Endothelial cell of umbilical vein (primary cell): ENCODE measurements around the gene CTSZ. TPM values are rescaled to one million over a fixed set of nuclear protein-coding genes. Genes with fewer than 3 reads are reported as not detected.

Experiments
- BruUV-seq: library from RNA; stranded (reverse); fragments of 400-500 nt; replicated peaks from 2 replicates; lab custom pipeline; 2021; lab: Mats Ljungman, UMichigan
- CTCF ChIA-PET: fragments of 300-600, 350-600 bp; sonication (Branson Sonifier 250); formaldehyde crosslinking; loops from one replicate; lab custom pipeline; 2021; ENCODE audit warnings: antibody characterized with exemption, inconsistent platforms; lab: Charles Lee
- POLR2A ChIA-PET: fragments of 300-600, 350-600 bp; sonication (Branson Sonifier 250); formaldehyde crosslinking; loops from one replicate; lab custom pipeline; 2021; ENCODE audit warnings: antibody characterized with exemption, inconsistent platforms; lab: Charles Lee
- DNase-seq: peaks from one replicate; pipeline ENCODE4 v3.0.0-alpha.2; 2011; ENCODE audit warnings: low read depth, low spot score
- FAIRE-seq: peaks from 2 replicates; lab custom pipeline; 2011; peaks lifted over from hg19 to GRCh38; lab: Jason Lieb, UNC
- H2AFZ ChIP-seq: 2 replicates; pipeline ENCODE4 v1.6.0; 2012; ENCODE audit warnings: low read depth, low read length, control low read depth, inconsistent platforms
- H3K27ac ChIP-seq: 2 replicates; pipeline ENCODE4 v1.5.1; 2011; ENCODE audit warnings: low read depth, mild to moderate bottlenecking, control low read depth, low read length, moderate library complexity; ENCODE audit not compliant: insufficient read depth
- H3K27me3 ChIP-seq, 2 experiments: 2 replicates each; pipeline versions ENCODE4 v1.6.0 to v1.6.1; 2011; ENCODE audit warnings: low read length in 2 of 2, mixed read lengths in 1 of 2; ENCODE audit not compliant: control insufficient read depth in 2 of 2, insufficient read depth in 2 of 2
- H3K36me3 ChIP-seq, 2 experiments: 2 replicates in 1 of 2; 3 replicates in 1 of 2; pipeline ENCODE4 v1.5.1; 2011; ENCODE audit warnings: low read length in 2 of 2, mild to moderate bottlenecking in 1 of 2, moderate library complexity in 1 of 2; ENCODE audit not compliant: control insufficient read depth in 2 of 2, insufficient read depth in 2 of 2; ENCODE audit errors: extremely low read depth in 1 of 2
- H3K4me1 ChIP-seq: 3 replicates; pipeline ENCODE4 v1.5.1; 2011; ENCODE audit warnings: mild to moderate bottlenecking, low read length; ENCODE audit not compliant: control insufficient read depth, insufficient read depth; ENCODE audit errors: extremely low read depth
- H3K4me2 ChIP-seq: 2 replicates; pipeline ENCODE4 v1.6.1; 2011; ENCODE audit warnings: low read length, control low read depth, mixed read lengths; ENCODE audit not compliant: insufficient read depth
- H3K4me3 ChIP-seq, 3 experiments: fragments of 200-600 bp in 1 of 3; sonication (generic), shearing (Covaris generic) in 1 of 3; replicated peaks in 1 of 3; 2 replicates each; pipeline ENCODE4 v1.5.1; 2011 to 2016; ENCODE audit warnings: control low read depth in 3 of 3, low read length in 3 of 3, mild to moderate bottlenecking in 2 of 3, inconsistent platforms in 1 of 3, low read depth in 1 of 3, moderate library complexity in 1 of 3; ENCODE audit not compliant: insufficient read depth in 1 of 3
- H3K79me2 ChIP-seq: 2 replicates; pipeline ENCODE4 v1.6.0; 2012; ENCODE audit warnings: low read length, inconsistent platforms; ENCODE audit not compliant: control insufficient read depth, insufficient read depth
- H3K9ac ChIP-seq: replicated peaks from 2 replicates; pipeline ENCODE3; 2011; ENCODE audit warnings: low read length, control low read depth; ENCODE audit not compliant: insufficient read depth; ENCODE audit errors: extremely low read depth
- H3K9me1 ChIP-seq: replicated peaks from 3 replicates; pipeline ENCODE4 v1.6.0; 2011; ENCODE audit warnings: mild to moderate bottlenecking, low read length; ENCODE audit not compliant: control insufficient read depth, insufficient read depth; ENCODE audit errors: extremely low read depth
- H3K9me3 ChIP-seq: replicated peaks from 2 replicates; pipeline ENCODE4 v1.5.1; 2012; ENCODE audit warnings: low read length, inconsistent platforms; ENCODE audit not compliant: control insufficient read depth, insufficient read depth
- H4K20me1 ChIP-seq: replicated peaks from 2 replicates; pipeline ENCODE3; 2011; ENCODE audit warnings: mild to moderate bottlenecking, low read length; ENCODE audit not compliant: control insufficient read depth, insufficient read depth; ENCODE audit errors: extremely low read depth
- CTCF ChIP-seq, 2 donors: IDR thresholded peaks; 1 replicate in 1 of 2; 2 replicates in 1 of 2; pipeline ENCODE4 v1.5.1; 2011; ENCODE audit warnings: low read length in 2 of 2, mild to moderate bottlenecking in 2 of 2, moderate library complexity in 2 of 2, control low read depth in 1 of 2, inconsistent platforms in 1 of 2, low read depth in 1 of 2; ENCODE audit not compliant: insufficient read depth in 1 of 2; ENCODE audit errors: extremely low read depth in 1 of 2
- EZH2 ChIP-seq: IDR thresholded peaks from 2 replicates; pipeline ENCODE4 v1.6.1; 2012; ENCODE audit warnings: borderline replicate concordance, low read depth, mild to moderate bottlenecking, moderate library complexity, low read length, inconsistent platforms; ENCODE audit not compliant: severe bottlenecking
- FOS ChIP-seq: IDR thresholded peaks from 2 replicates; pipeline ENCODE4 v1.6.1; 2011; ENCODE audit warnings: mild to moderate bottlenecking, low read length, moderate library complexity, borderline replicate concordance; ENCODE audit not compliant: insufficient read depth
- GATA2 ChIP-seq: IDR thresholded peaks from 2 replicates; pipeline ENCODE4 v1.7.0; 2011; ENCODE audit warnings: low read depth, mild to moderate bottlenecking, moderate library complexity, mixed read lengths, low read length; ENCODE audit not compliant: insufficient read length, insufficient read depth
- JUN ChIP-seq: IDR thresholded peaks from 2 replicates; pipeline ENCODE4 v1.6.1; 2011; ENCODE audit warnings: borderline replicate concordance, low read depth; ENCODE audit not compliant: insufficient read length, insufficient read depth
- MAX ChIP-seq: IDR thresholded peaks from 2 replicates; pipeline ENCODE4 v1.6.1; 2011; ENCODE audit not compliant: insufficient read depth, insufficient read length
- MYC ChIP-seq: IDR thresholded peaks from one replicate; pipeline ENCODE4 v1.6.1; 2011; ENCODE audit warnings: mild to moderate bottlenecking, low read depth, low read length
- POLR2AphosphoS5 ChIP-seq: IDR thresholded peaks from 2 replicates; pipeline ENCODE4 v1.6.1; 2012; ENCODE audit warnings: low read depth, mild to moderate bottlenecking, control low read depth, low read length, moderate library complexity; ENCODE audit not compliant: insufficient read depth
- dilution Hi-C: fragments of 300-500 bp; cut with MboI; formaldehyde crosslinking; loops from one replicate; pipeline ENCODE4 v1.15.0; 2019; ENCODE audit warnings: low sequenced_read_pairs; ENCODE audit not compliant: extremely low pct_ligation_motif_present
- intact Hi-C: fragments of 100-400 bp; cut with micrococcal nuclease; formaldehyde crosslinking; loops from one replicate; pipeline ENCODE4 v1.10.0; 2022
- polyA plus RNA-seq, 4 experiments: library from polyadenylated mRNA; depleted of rRNA in 3 of 4; stranded (reverse) in 3 of 4; unstranded in 1 of 4; fragments of >200 nt; gene quantifications; 2 replicates each; pipeline versions ENCODE4 v1.2.1 to v1.2.3, GENCODE V29; 2011 to 2012; ENCODE audit warnings: missing spikeins in 1 of 4
- total RNA-seq: library from RNA; stranded (reverse); gene quantifications from 2 replicates; pipeline ENCODE4 v1.2.3, GENCODE V29; 2021

Gene CTSZ
- total and polyA plus RNA-seq, 2 donors (not counting 3 experiments of a cell fraction or from before 2014, with no cell fraction given): 304 to 387 TPM

DNA sequence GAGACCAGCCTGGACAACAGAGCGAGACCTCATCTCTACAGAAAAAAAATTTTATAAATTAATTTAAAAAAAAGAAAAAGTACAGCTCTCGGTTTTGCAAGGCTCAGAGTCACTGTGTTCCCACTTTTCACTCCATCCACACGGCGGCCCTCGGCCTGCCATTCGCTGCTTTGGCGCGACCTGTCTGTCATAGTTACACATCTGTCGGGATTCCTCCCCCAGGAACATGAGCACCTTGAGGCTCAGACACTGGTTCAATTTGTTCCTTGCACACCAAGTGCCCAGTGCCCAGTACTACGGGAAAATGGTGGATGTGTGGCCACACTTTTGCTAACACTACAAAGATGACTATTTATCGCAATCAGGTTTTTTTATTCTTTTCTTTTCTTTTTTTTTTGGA is 8.4 kb downstream of the CTSZ start:
- Histone ChIP-seq H3K27ac (no peak overlapping the region), H4K20me1 (no peaks in the 10 kb centered on the region), H3K9ac (no peak overlapping the region), H3K4me2 (no peak overlapping the region), H3K36me3 (peaks cover 21 to 50% of the 10 kb centered on the region in 2 experiments), H3K9me3 (no peaks in the 10 kb centered on the region), H3K4me3 (no peak overlapping the region), H3K27me3 (no peaks in the 10 kb centered on the region), H3K79me2 (peaks cover 14% of the 10 kb centered on the region), H3K4me1 (no peaks in the 10 kb centered on the region), H3K9me1 (no peaks in the 10 kb centered on the region), H2AFZ (no peak overlapping the region)
- no peak for TF ChIP-seq CTCF (IDR thresholded peaks at IDR 0.05; ENCODE audit: extremely low read depth in 1 of 2, insufficient read depth in 1 of 2, low read depth in 1 of 2, low read length in 2 of 2)
- no peak for TF ChIP-seq EZH2
- TF ChIP-seq GATA2: no peak
- no peak for TF ChIP-seq MAX
- no peak for TF ChIP-seq POLR2AphosphoS5
- no peak for TF ChIP-seq MYC
- no peak for TF ChIP-seq FOS
- TF ChIP-seq JUN: no peak
- no peak for DNase-seq
- POLR2A ChIA-PET: no interaction called here
- no TSS peak for BruUV-seq
- CTCF ChIA-PET: interaction anchor here (1.8 kb wide), 1 partner anchor 33 kb away, joined by 6 read pairs; the partner anchor contains the start of gene ATP5F1E
- dilution Hi-C loops (no loop called here), intact Hi-C loops (loop anchor here (5.0 kb wide), 1 partner anchor 34 kb away; the partner anchor contains the start of gene ATP5F1E)
- no peak for FAIRE-seq
